ENCODE results near the gene FAM114A1. TPM values are rescaled to one million over a fixed set of nuclear protein-coding genes. Genes with fewer than 3 reads are reported as not detected.
"Not testable (repeated sequence)": the region's sequence is repeated elsewhere in the genome, so short reads cannot be mapped to it uniquely, and the experiment has no call there.

The FAM114A1 gene
- total RNA-seq, 3 donors from 2014 or later (not counting 1 experiment from before 2014, with no cell fraction given): 0.31 to 0.70 TPM; not detected in 1

DNA sequence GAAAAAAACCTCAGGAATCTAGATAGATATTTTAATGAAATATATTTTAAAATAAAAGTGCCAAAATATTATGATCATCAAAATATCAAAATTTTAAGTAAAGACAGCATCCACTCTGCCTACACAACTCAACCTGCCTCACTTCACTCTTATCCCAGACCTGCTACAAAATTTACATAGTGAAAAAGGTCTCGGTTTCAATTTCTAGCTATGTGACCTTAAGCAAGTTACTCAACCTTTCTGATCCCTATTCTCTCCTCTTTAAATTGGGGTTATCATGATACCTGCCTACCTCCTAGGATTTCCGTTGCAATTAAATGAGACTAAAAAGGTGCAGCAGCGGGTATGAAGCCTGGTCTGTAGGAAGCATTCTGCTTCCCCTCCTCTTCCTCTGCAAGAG lies 72.9 kb downstream of the FAM114A1 start:
- no peaks in the 10 kb centered on the region for H3K9me3 Mint-ChIP-seq
- H3K4me3 ChIP-seq (ENCODE audit: low read length): no peak overlapping the region
- no peaks in the 10 kb centered on the region for H3K36me3 ChIP-seq (ENCODE audit: control insufficient read depth, insufficient read depth, low read length)
- WGBS (ENCODE audit: insufficient coverage): 91% methylated on average over 3 of the region's 3 CpGs
- H3K36me3 Mint-ChIP-seq: no peaks in the 10 kb centered on the region
- no peak overlapping the region for H3K4me3 Mint-ChIP-seq
- H3K27ac ChIP-seq (ENCODE audit: low read length): no peak overlapping the region
- no peaks in the 10 kb centered on the region for H3K27me3 Mint-ChIP-seq (ENCODE audit: low read depth in 2 of 2)
- no peaks in the 10 kb centered on the region for H3K4me1 ChIP-seq (ENCODE audit: control insufficient read depth, insufficient read depth, low read length)
- no peaks in the 10 kb centered on the region for H3K27me3 ChIP-seq (ENCODE audit: control insufficient read depth, insufficient read depth, low read length)
- TF ChIP-seq, protein P1, sequence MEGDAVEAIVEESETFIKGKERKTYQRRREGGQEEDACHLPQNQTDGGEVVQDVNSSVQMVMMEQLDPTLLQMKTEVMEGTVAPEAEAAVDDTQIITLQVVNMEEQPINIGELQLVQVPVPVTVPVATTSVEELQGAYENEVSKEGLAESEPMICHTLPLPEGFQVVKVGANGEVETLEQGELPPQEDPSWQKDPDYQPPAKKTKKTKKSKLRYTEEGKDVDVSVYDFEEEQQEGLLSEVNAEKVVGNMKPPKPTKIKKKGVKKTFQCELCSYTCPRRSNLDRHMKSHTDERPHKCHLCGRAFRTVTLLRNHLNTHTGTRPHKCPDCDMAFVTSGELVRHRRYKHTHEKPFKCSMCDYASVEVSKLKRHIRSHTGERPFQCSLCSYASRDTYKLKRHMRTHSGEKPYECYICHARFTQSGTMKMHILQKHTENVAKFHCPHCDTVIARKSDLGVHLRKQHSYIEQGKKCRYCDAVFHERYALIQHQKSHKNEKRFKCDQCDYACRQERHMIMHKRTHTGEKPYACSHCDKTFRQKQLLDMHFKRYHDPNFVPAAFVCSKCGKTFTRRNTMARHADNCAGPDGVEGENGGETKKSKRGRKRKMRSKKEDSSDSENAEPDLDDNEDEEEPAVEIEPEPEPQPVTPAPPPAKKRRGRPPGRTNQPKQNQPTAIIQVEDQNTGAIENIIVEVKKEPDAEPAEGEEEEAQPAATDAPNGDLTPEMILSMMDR (IDR thresholded peaks at IDR 0.05): no peak
- intact Hi-C loops (cut with micrococcal nuclease): no loop called here
- no peaks in the 10 kb centered on the region for H3K9me3 ChIP-seq (ENCODE audit: control insufficient read depth, insufficient read depth, low read length)
- DNase-seq: no peak
- H3K27ac Mint-ChIP-seq: no peak overlapping the region
- ATAC-seq: no peak
- no peaks in the 10 kb centered on the region for H3K4me1 Mint-ChIP-seq

DNA sequence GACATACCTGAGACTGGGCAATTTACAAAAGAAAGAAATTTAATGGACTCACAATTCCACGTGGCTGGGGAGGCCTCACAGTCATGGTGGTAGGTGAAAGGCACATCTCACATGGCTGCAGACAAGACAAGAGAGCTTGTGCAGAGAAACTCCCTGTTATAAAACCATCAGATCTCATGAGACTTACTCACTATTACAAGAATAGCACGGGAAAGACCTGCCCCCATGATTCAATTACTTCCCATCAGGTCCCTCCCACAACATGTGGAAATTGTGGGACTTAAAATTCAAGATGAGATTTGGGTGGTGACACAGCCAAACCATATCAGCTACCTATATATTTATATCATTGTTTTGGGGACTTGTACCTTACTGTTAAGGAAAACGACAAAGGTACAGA lies 74.3 kb downstream of the FAM114A1 start:
- H3K27me3 ChIP-seq (ENCODE audit: control insufficient read depth, insufficient read depth, low read length); H3K9me3 Mint-ChIP-seq; H3K4me1 ChIP-seq (ENCODE audit: control insufficient read depth, insufficient read depth, low read length); H3K36me3 ChIP-seq (ENCODE audit: control insufficient read depth, insufficient read depth, low read length); H3K36me3 Mint-ChIP-seq; intact Hi-C loops (cut with micrococcal nuclease); H3K27me3 Mint-ChIP-seq (ENCODE audit: low read depth in 2 of 2); H3K4me3 ChIP-seq (ENCODE audit: low read length); H3K27ac ChIP-seq (ENCODE audit: low read length); H3K9me3 ChIP-seq (ENCODE audit: control insufficient read depth, insufficient read depth, low read length); H3K27ac Mint-ChIP-seq; ATAC-seq; H3K4me3 Mint-ChIP-seq; H3K4me1 Mint-ChIP-seq; DNase-seq: not testable (repeated sequence)
- WGBS (ENCODE audit: insufficient coverage): 92% methylated on average over 3 of the region's 3 CpGs

DNA sequence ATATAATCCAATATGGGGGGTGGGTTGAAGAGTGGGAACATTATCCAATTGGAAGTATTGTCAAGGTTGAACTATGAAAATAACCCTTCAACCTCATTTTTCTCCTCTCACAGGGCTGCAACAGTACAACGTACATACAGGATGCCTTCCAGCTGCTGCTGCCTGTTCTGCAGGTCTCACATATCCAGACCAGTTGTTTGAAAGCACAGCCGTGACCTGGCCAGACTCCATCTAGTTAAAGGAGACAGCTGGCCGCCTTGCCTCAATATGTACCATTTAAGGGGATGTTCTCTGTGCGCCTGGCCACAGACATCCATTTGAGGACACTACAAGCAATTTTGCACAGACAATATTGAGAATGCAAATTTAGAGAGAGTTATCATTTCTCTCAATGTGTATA lies 75.7 kb downstream of the FAM114A1 start:
- no peaks in the 10 kb centered on the region for H3K36me3 ChIP-seq (ENCODE audit: control insufficient read depth, insufficient read depth, low read length)
- Mint-ChIP-seq H3K27me3 (ENCODE audit: low read depth in 2 of 2) (no peaks in the 10 kb centered on the region), H3K9me3 (no peaks in the 10 kb centered on the region), H3K36me3 (no peaks in the 10 kb centered on the region), H3K4me3 (no peak overlapping the region), H3K27ac (no peak overlapping the region), H3K4me1 (no peaks in the 10 kb centered on the region)
- no peak for DNase-seq
- no peaks in the 10 kb centered on the region for H3K9me3 ChIP-seq (ENCODE audit: control insufficient read depth, insufficient read depth, low read length)
- H3K27me3 ChIP-seq (ENCODE audit: control insufficient read depth, insufficient read depth, low read length): no peaks in the 10 kb centered on the region
- no peak overlapping the region for H3K4me3 ChIP-seq (ENCODE audit: low read length)
- intact Hi-C loops (cut with micrococcal nuclease): no loop called here
- TF ChIP-seq, protein P1 (IDR thresholded peaks at IDR 0.05): no peak
- ATAC-seq: no peak
- H3K27ac ChIP-seq (ENCODE audit: low read length): no peak overlapping the region
- no peaks in the 10 kb centered on the region for H3K4me1 ChIP-seq (ENCODE audit: control insufficient read depth, insufficient read depth, low read length)
- 87% methylated on average over 4 of the region's 4 CpGs for WGBS (ENCODE audit: insufficient coverage)

DNA sequence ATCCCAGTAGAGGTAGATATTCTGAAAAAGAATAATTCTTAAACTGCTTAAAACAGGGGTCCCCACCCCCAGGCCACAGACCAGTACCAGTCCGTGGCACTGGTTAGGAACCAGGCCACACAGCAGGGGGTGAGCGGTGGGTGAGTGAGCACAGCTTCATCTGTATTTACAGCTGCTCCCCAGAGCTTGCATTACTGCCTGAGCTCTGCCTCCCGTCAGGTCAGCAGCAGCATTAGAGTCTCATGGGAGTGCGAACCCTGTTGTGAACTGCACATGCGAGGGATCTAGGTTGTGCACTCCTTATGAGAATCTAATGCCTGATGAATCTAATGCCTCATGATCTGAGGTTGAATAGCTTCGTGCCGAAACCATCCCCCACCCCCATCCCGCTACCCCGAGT lies 76.8 kb downstream of the FAM114A1 start:
- no peak overlapping the region for H3K27ac ChIP-seq (ENCODE audit: low read length)
- no peaks in the 10 kb centered on the region for H3K27me3 Mint-ChIP-seq (ENCODE audit: low read depth in 2 of 2)
- no peak for ATAC-seq
- no peaks in the 10 kb centered on the region for H3K36me3 Mint-ChIP-seq
- no peak overlapping the region for H3K4me3 ChIP-seq (ENCODE audit: low read length)
- intact Hi-C loops (cut with micrococcal nuclease): no loop called here
- no peak overlapping the region for H3K27ac Mint-ChIP-seq
- peaks cover 0 to 6% of the 10 kb centered on the region in 2 donors for H3K4me1 Mint-ChIP-seq
- WGBS (ENCODE audit: insufficient coverage): 95% methylated on average over 9 of the region's 9 CpGs
- no peaks in the 10 kb centered on the region for H3K27me3 ChIP-seq (ENCODE audit: control insufficient read depth, insufficient read depth, low read length)
- H3K4me1 ChIP-seq (ENCODE audit: control insufficient read depth, insufficient read depth, low read length): no peaks in the 10 kb centered on the region
- no peaks in the 10 kb centered on the region for H3K9me3 ChIP-seq (ENCODE audit: control insufficient read depth, insufficient read depth, low read length)
- TF ChIP-seq, protein P1 (IDR thresholded peaks at IDR 0.05): no peak
- H3K9me3 Mint-ChIP-seq: no peaks in the 10 kb centered on the region
- no peak overlapping the region for H3K4me3 Mint-ChIP-seq
- H3K36me3 ChIP-seq (ENCODE audit: control insufficient read depth, insufficient read depth, low read length): no peaks in the 10 kb centered on the region
- DNase-seq: no peak

Measured in natural killer cell (primary cell).